HG03439 (cell line): ENCODE results near the gene ZNF750.

Experiments
- ATAC-seq: cut with Tn5 transposase; IDR thresholded peaks from one replicate; pipeline ENCODE4 v1.9.1; 2021; ENCODE audit warnings: mild to moderate bottlenecking, moderate library complexity; ENCODE audit not compliant: unreplicated experiment

Gene ZNF750

GRCh38 chr17:82839617-82840292 is at the start of gene ZNF750:
Gene ZNF750, minus strand, starts transcription at chr17:82840022. Its CDS starts 7,568 bp downstream, at chr17:82832454.
- ATAC-seq = no peak

DNA sequence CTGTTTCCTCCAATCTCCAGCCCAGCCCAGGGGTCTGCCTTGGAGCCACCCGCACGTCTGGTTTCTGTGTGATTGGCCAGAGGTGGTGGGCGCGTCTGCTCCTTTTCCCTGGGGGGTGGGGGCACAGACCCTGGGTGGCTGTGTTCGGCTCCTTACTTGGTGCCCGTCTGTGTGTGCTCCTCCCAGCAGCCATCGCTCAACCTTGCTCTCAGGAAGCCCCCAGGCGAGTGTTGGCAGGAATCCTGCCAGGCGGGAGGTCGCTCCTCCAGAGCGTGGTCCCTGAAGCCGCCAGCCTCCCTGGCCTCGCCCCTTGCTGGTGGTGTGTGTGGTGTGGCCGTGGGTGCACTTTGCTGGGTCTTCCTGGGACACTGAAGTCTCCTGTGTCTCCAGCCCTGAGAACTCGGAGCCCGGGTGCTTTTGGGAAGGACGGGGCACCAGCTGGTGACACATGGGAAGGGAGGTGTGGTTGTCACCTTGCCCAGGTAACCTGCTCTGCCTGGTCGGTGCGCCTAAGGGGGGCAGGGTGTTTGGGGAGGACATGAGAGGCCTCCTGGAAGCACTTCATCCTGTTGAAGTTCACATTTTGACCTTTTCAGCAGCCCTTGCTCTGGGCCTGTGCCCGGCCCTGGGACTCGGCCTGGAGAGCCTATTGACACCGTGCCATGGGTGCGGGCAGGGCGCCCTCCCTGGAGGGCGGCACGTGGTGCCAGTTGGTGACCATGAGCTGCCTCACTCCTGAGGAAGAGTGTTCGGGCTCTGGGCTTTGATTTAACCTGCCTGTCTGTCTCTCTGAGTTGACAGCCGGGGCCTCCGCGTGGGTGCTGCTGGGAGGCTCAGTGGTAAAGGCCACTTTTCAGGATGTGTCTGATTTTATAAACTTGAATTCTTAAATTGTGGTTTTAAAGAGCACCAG is 49.0 kb upstream of the ZNF750 start:
- ATAC-seq = no peak

- no peak for ATAC-seq
These were observed 47.7 kb upstream of the ZNF750 start for GRCh38 chr17:82887255-82888164.

DNA sequence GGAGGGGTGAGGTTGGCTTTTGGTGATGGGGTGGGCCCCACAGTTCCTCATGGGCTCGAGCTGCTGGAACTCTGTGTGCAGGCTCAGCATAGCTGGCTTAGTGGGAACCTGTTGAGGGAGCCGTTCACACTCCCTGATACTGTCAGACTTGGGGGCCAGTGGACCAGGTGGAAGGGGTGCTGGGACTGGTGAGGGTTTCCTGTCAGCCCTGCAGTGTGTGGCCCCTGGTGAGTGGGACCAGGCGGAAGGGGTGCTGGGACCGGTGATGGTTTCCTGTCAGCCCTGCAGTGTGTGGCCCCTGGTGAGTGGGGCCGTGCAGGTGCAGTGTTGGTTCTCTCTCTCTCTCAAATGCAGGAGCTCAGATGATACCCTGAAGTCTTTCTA is 45.1 kb upstream of the ZNF750 start:
- ATAC-seq = no peak

DNA sequence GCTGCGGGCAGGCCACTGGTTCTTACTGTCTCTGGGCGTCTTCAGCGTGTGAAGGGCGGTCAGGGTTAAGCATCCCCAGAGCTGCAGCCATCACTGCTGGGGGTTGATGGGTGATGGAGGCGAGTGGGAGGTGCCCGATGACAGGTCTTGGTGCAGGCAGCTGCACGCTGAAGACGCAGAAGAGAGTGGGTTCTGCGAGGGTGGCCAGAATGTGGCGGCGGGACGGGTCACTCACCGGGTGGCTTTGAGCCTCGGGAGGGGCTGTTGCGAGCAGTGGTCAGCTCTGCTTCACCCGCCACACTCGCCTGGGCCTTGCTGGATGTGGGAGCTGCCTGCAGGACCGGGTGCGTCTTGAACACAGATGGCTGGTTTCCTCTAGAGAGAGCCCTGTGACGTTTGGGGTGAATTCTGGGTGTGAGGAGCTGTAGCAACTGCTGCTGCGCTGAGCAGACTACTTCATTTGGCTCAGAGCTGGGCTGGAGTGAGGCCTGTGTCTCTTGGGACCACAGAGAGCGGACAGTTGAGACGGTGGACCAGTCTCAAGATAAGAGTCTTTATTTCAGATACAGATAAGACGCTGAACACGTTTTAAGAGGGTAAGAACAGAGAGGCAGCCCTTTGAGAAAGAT is 44.6 kb upstream of the ZNF750 start:
- no peak for ATAC-seq

DNA sequence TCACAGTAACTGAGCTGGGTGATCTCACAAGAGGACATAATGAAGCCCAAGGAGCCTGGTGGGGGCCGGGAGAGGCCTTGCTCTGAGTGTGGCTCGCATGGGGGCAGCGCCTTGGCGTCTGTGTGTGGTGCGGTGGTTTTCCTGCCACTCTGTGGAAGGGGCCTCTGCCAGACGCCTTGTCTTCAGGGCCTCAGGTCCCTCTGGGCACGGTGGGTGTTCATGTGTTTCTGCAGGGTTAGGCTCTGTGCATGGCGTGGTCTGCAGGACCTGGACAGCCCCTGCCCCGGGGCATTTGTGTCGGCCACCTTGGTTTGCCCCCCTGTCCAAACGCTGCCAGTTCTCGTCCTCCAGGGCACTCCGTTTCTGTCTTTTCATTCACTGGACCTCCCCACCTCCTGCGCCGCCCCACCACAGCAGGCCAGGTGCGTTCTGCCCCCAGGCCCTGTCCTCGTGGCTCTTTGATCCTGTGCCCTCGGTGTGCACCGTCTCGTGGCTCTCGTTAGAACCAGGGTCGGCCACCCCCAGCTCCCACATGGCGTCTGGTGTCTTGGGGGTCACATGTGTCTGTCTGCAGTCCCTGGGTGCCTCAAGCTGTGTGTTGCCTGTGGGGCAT is 43.7 kb upstream of the ZNF750 start:
- no peak for ATAC-seq

DNA sequence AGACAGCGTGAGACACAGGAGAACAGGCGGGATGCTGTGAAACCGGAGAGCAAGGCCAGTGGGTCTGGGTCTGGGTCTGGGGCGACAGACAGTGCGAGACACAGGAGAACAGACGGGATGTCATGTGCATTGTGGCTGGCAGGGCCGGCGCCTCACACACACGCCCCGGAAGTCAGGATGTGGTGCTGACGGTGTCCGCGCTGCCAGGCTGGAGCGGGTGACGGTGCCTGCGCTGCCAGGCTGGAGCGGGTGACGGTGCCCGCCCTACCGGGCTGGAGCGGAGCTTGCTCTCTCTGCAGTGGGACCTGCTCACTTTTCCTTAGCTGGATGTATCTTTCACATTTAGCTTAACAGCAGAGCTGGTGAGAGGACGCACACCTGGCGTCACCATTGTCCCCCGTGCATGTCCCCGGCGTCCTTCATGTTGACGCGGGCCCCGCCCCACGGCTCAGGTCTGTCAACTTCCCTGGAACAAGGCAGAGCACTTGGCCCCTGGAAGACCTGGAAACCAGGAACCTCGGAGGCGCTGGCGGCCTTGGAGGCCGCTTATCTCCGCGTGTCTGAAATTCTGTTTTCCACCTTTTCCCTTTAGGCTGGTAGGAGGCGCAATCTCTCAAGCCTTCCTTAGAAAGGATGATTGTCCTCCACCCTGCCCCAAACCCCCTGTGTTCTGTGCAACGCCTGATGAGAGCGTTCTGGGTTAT is 43.0 kb upstream of the ZNF750 start:
- ATAC-seq = no peak

- no peak for ATAC-seq
These were observed 42.3 kb upstream of the ZNF750 start for GRCh38 chr17:82881900-82882714.

GRCh38 chr17:82881324-82881823 is 41.6 kb upstream of the ZNF750 start:
- ATAC-seq = no peak

DNA sequence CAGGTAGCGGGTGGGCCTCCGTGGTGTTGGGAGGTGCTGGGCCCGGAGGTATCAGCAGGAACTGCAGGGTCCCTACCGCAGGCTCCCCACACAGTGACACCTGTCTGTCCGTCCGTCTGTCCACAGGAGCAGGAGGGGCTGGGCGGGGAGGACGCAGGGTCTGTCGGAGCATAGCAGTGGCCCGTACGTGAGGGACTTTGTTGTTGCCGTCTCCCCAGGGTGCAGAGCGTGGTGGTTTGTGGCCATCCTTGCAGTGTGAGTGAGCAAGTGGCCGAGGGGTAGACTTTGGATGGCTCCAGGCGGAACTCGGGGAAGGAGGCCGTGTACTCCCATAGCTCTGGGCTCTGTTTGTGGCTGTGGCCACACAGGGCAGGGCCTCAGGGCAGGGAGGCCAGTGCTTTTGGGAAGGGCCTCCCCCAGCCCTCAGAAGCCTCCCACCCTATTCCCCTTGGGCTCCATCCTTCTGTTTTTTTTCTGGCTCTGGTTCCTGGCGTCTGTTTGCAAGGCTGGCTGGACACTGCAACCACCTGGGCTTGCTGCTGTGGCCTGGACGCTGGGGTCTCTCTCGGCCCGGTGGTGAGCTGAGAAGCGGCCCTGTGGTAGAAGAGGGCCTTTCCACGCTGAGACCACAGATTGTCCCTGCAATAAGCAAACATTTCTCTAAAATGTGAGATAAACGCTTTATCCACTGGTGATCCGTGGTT is 41.0 kb upstream of the ZNF750 start:
- ATAC-seq = no peak

- ATAC-seq = no peak
These were observed 39.4 kb upstream of the ZNF750 start for GRCh38 chr17:82879241-82879640.

DNA sequence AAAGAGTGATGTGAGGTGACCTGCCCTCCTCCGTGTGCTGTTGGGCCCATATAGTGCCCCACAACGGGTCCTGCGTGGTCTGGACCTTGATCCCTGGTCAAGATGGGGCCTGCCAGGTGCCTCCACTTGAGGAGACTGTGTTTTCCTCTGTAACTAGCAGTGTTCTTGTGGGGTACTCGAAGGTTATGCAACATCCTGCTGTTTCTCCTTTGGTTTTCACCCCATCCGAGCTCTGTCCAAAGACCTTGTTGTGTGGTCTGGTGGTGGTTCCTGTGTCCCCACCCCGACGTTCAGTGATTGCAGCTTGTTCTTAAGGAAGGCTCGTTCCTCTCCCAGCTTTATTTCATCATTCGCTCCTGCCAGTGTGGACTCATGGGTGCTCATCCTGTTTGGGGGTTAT is 38.7 kb upstream of the ZNF750 start:
- ATAC-seq = no peak

GRCh38 chr17:82876602-82877379 is 37.0 kb upstream of the ZNF750 start:
- no peak for ATAC-seq

DNA sequence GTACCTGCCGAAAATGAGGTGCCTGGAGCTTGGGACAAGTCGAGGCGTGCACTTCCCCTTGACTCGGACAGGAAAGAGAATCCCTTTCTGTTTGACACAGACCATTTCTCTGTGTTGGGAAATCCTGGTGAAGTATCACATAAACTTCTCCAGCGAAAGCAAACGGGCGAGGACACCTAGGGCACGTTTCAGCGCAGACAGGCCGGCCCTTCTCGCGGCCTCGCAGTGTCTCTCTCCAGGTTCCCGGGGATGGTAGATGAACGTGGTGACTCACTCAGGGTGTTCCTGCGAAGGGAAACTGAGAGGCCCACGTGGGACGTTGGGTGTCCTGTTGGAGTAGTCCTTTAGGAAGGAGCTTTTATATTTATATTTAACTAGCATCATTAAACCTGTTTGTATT is 36.3 kb upstream of the ZNF750 start:
- ATAC-seq = no peak

GRCh38 chr17:82875407-82875856 is 35.6 kb upstream of the ZNF750 start:
- ATAC-seq = no peak

GRCh38 chr17:82874011-82874835 is 34.4 kb upstream of the ZNF750 start:
- no peak for ATAC-seq
